ENCODE measurements around the gene UBAP1.
"Not testable (repeated sequence)": the region's sequence is repeated elsewhere in the genome, so short reads cannot be mapped to it uniquely, and the experiment has no call there.

UBAP1 gene

GRCh38 chr9:34291423-34291822, 112.6 kb downstream of the UBAP1 start:
- TF ChIP-seq, protein P1, sequence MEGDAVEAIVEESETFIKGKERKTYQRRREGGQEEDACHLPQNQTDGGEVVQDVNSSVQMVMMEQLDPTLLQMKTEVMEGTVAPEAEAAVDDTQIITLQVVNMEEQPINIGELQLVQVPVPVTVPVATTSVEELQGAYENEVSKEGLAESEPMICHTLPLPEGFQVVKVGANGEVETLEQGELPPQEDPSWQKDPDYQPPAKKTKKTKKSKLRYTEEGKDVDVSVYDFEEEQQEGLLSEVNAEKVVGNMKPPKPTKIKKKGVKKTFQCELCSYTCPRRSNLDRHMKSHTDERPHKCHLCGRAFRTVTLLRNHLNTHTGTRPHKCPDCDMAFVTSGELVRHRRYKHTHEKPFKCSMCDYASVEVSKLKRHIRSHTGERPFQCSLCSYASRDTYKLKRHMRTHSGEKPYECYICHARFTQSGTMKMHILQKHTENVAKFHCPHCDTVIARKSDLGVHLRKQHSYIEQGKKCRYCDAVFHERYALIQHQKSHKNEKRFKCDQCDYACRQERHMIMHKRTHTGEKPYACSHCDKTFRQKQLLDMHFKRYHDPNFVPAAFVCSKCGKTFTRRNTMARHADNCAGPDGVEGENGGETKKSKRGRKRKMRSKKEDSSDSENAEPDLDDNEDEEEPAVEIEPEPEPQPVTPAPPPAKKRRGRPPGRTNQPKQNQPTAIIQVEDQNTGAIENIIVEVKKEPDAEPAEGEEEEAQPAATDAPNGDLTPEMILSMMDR (IDR thresholded peaks at IDR 0.05; ENCODE audit: insufficient read depth, low read length, missing control alignments), result no peak
- ChIA-PET POLR2A (no interaction called here), CTCF (no interaction called here)
- no peak overlapping the region for H3K4me3 ChIP-seq (ENCODE audit: low read depth, low read length)
- DNase-seq (ENCODE audit: low read depth, low spot score), result no peak

- DNase-seq (ENCODE audit: low read depth, low spot score), result no peak
- ChIA-PET POLR2A (no interaction called here), CTCF (interaction anchor here (1.5 kb wide), 1 partner anchor 40 kb away, joined by 7 read pairs; no protein-coding TSS in a partner anchor)
- H3K4me3 ChIP-seq (ENCODE audit: low read depth, low read length), result no peak overlapping the region
- TF ChIP-seq, protein P1 (IDR thresholded peaks at IDR 0.05; ENCODE audit: insufficient read depth, low read length, missing control alignments), result no peak
These were observed 113.7 kb downstream of the UBAP1 start for GRCh38 chr9:34292552-34292951.

DNA sequence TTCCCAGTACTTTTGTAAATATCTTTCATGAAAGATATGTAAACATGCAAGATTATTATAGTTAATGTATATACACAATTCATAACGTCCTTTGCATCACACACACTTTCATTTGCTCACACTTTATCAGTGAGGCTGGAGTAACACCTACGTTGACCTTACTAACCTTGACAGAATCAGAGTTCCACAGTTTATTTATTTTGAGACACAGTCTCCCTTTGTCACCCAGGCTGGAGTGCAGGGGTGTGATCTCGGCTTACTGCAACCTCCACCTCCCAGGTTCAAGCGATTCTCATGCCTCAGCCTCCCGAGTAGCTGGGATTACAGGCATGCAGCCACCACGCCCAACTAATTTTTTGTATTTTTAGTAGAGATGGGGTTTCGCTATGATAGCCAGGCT, 122.2 kb downstream of the UBAP1 start:
- CTCF ChIA-PET, result interaction anchor here (1.2 kb wide), 1 partner anchor 48 kb away, joined by 6 read pairs; no protein-coding TSS in a partner anchor
- DNase-seq (ENCODE audit: low read depth, low spot score); H3K4me3 ChIP-seq (ENCODE audit: low read depth, low read length); POLR2A ChIA-PET: not testable (repeated sequence)

Measured in AG04449 (cell line).